CD8-positive, alpha-beta memory T cell (primary cell): ENCODE results near the gene HEXIM1. TPM values are rescaled to one million over a fixed set of nuclear protein-coding genes. Genes with fewer than 3 reads are reported as not detected.

ENCODE experiments used
- CTCF ChIA-PET: fragments of 350-600 bp; sonication (Branson Sonifier 250); formaldehyde crosslinking; loops from one replicate; lab custom pipeline; 2021; ENCODE audit warnings: antibody characterized with exemption; lab: Charles Lee
- POLR2A ChIA-PET: fragments of 350-600 bp; sonication (Branson Sonifier 250); formaldehyde crosslinking; loops from one replicate; lab custom pipeline; 2021; ENCODE audit warnings: antibody characterized with exemption; lab: Charles Lee
- DNase-seq, 5 donors: peaks; one replicate each; pipeline versions ENCODE4 v3.0.0 to v3.0.0-alpha.2; 2020 to 2022; ENCODE audit warnings: mixed read lengths in 1 of 5
- H3K27ac ChIP-seq: one replicate; pipeline ENCODE4 v1.7.0; 2013; ENCODE audit warnings: low read depth, mild to moderate bottlenecking, low read length, moderate library complexity
- H3K27me3 ChIP-seq: 2 replicates; pipeline ENCODE4 v1.7.0; 2013; ENCODE audit warnings: low read length, mild to moderate bottlenecking; ENCODE audit not compliant: insufficient read depth, poor library complexity, severe bottlenecking
- H3K36me3 ChIP-seq: 2 replicates; pipeline ENCODE4 v1.7.0; 2013; ENCODE audit warnings: mild to moderate bottlenecking, low read length, moderate library complexity; ENCODE audit not compliant: insufficient read depth
- H3K4me1 ChIP-seq: 2 replicates; pipeline ENCODE4 v1.7.0; 2013; ENCODE audit warnings: mild to moderate bottlenecking, low read length, moderate library complexity; ENCODE audit not compliant: insufficient read depth
- H3K4me3 ChIP-seq: 2 replicates; pipeline ENCODE4 v1.7.0; 2013; ENCODE audit warnings: mild to moderate bottlenecking, low read length
- H3K9me3 ChIP-seq: 2 replicates; pipeline ENCODE4 v1.7.0; 2013; ENCODE audit warnings: mild to moderate bottlenecking, low read length
- H3K27ac Mint-ChIP-seq, 8 donors: one replicate each; pipeline ENCODE4 v1.8.0; 2020 to 2021; ENCODE audit warnings: mixed read lengths in 8 of 8, mild to moderate bottlenecking in 6 of 8, inconsistent platforms in 3 of 8, moderate library complexity in 3 of 8
- H3K27me3 Mint-ChIP-seq, 2 donors: one replicate each; pipeline ENCODE4 v1.8.0; 2020 to 2021; ENCODE audit warnings: mixed read lengths in 2 of 2, mild to moderate bottlenecking in 1 of 2, moderate library complexity in 1 of 2
- H3K36me3 Mint-ChIP-seq, 3 donors: one replicate each; pipeline ENCODE4 v1.8.0; 2020 to 2021; ENCODE audit warnings: mixed read lengths in 3 of 3, inconsistent platforms in 1 of 3, mild to moderate bottlenecking in 1 of 3
- H3K4me1 Mint-ChIP-seq, 3 donors: one replicate each; pipeline ENCODE4 v1.8.0; 2020 to 2021; ENCODE audit warnings: mixed read lengths in 3 of 3, inconsistent platforms in 1 of 3, mild to moderate bottlenecking in 1 of 3
- H3K4me3 Mint-ChIP-seq, 7 donors: one replicate each; pipeline ENCODE4 v1.8.0; 2020 to 2021; ENCODE audit warnings: mixed read lengths in 7 of 7, mild to moderate bottlenecking in 6 of 7, moderate library complexity in 4 of 7, inconsistent platforms in 2 of 7
- H3K9me3 Mint-ChIP-seq, 5 donors: one replicate each; pipeline ENCODE4 v1.8.0; 2020 to 2022; ENCODE audit warnings: mixed read lengths in 5 of 5, mild to moderate bottlenecking in 3 of 5, moderate library complexity in 2 of 5, inconsistent platforms in 1 of 5
- polyA plus RNA-seq: library from polyadenylated mRNA; unstranded; fragments of 300-500 nt; fragmentation: Illumina TruSeq; gene quantifications from one replicate; pipeline ENCODE4 v1.2.3, GENCODE V29; 2021
- total RNA-seq, 2 experiments: library from RNA; stranded (reverse); gene quantifications; one replicate each; pipeline ENCODE4 v1.2.3, GENCODE V29; 2021

Gene HEXIM1
- total RNA-seq, result 10 to 100 TPM; 48.3 to 51.1 TPM
- 5.6 TPM for polyA plus RNA-seq

GRCh38 chr17:45148183-45149036, at the start of gene HEXIM1:
HEXIM1 (plus strand) TSS chr17:45148475; CDS start chr17:45149191, 716 bp downstream.
- H3K4me1 Mint-ChIP-seq, result peaks cover 47 to 67% (median 61%) of the 10 kb centered on the region in 3 donors
- peak; percentile 97 to 100 (median 100) for DNase-seq
- H3K27ac Mint-ChIP-seq, result peak within 1 kb of the TSS; percentile 97 to 100 (median 99)
- Histone ChIP-seq H3K9me3 (no peaks in the 10 kb centered on the region), H3K36me3 (no peaks in the 10 kb centered on the region), H3K4me3 (peak within 1 kb of the TSS; percentile 91), H3K27me3 (no peaks in the 10 kb centered on the region), H3K27ac (peak within 1 kb of the TSS; percentile 98), H3K4me1 (peaks cover 43% of the 10 kb centered on the region)
- ChIA-PET CTCF (interaction anchor here (0.6 to 13.2 kb wide), 20 partner anchors 9 to 1570 kb away, joined by 3 to 315 read pairs (median 6); partner anchors contain the start of genes ACBD4, HEXIM2, MAP3K14 and PLCD3), POLR2A (interaction anchor here (0.6 to 8.5 kb wide), 17 partner anchors 9 to 249 kb away, joined by 3 to 327 read pairs (median 11); partner anchors contain the start of genes ACBD4, DCAKD, EFTUD2 and FMNL1)
- H3K4me3 Mint-ChIP-seq, result peak within 1 kb of the TSS; percentile 90 to 99 (median 95)
- peaks cover 0 to 27% (median 0%) of the 10 kb centered on the region in 3 donors for H3K36me3 Mint-ChIP-seq
- H3K27me3 Mint-ChIP-seq, result peaks cover 0 to 11% of the 10 kb centered on the region in 2 donors
- H3K9me3 Mint-ChIP-seq, result peaks cover 0 to 3% (median 0%) of the 10 kb centered on the region in 5 donors

GRCh38 chr17:45098869-45099616, 49.2 kb upstream of the HEXIM1 start:
- Mint-ChIP-seq H3K9me3 (no peaks in the 10 kb centered on the region), H3K27me3 (no peaks in the 10 kb centered on the region), H3K27ac (peak overlapping the region in 6 of 8 donors; percentile 16 to 72 (median 32)), H3K4me1 (peaks cover 0 to 7% (median 0%) of the 10 kb centered on the region in 3 donors), H3K36me3 (peaks cover 5 to 86% (median 14%) of the 10 kb centered on the region in 3 donors), H3K4me3 (no peak overlapping the region)
- Histone ChIP-seq H3K4me1 (no peaks in the 10 kb centered on the region), H3K4me3 (no peak overlapping the region), H3K9me3 (no peaks in the 10 kb centered on the region), H3K27ac (no peak overlapping the region), H3K27me3 (no peaks in the 10 kb centered on the region), H3K36me3 (peaks cover 61% of the 10 kb centered on the region)
- DNase-seq, result peak; percentile 43 to 79 (median 49)
- CTCF ChIA-PET, result interaction anchor here (1.0 to 3.3 kb wide), 15 partner anchors 9 to 288 kb away, joined by 3 to 17 read pairs (median 7); partner anchors contain the start of genes ACBD4 and DCAKD
- POLR2A ChIA-PET, result interaction anchor here (0.9 kb wide), 1 partner anchor 48 kb away, joined by 3 read pairs; no protein-coding TSS in a partner anchor

GRCh38 chr17:45101546-45101882, 46.8 kb upstream of the HEXIM1 start:
- POLR2A ChIA-PET, result no interaction called here
- H3K27me3 Mint-ChIP-seq, result no peaks in the 10 kb centered on the region
- peaks cover under 1 to 90% (median 10%) of the 10 kb centered on the region in 3 donors for H3K36me3 Mint-ChIP-seq
- no peak overlapping the region for H3K4me3 ChIP-seq
- peaks cover 0 to 7% (median 0%) of the 10 kb centered on the region in 3 donors for H3K4me1 Mint-ChIP-seq
- H3K27me3 ChIP-seq, result no peaks in the 10 kb centered on the region
- H3K27ac Mint-ChIP-seq, result peak overlapping the region in 1 of 8 donors; percentile 54
- DNase-seq, result no peak
- no peaks in the 10 kb centered on the region for H3K4me1 ChIP-seq
- CTCF ChIA-PET, result interaction anchor here (3.3 kb wide), 1 partner anchor 12 kb away, joined by 9 read pairs; no protein-coding TSS in a partner anchor
- peaks cover 67% of the 10 kb centered on the region for H3K36me3 ChIP-seq
- H3K9me3 ChIP-seq, result no peaks in the 10 kb centered on the region
- no peaks in the 10 kb centered on the region for H3K9me3 Mint-ChIP-seq
- no peak overlapping the region for H3K27ac ChIP-seq
- H3K4me3 Mint-ChIP-seq, result no peak overlapping the region

- no peak overlapping the region for H3K4me3 Mint-ChIP-seq
- no peaks in the 10 kb centered on the region for H3K9me3 ChIP-seq
- no peaks in the 10 kb centered on the region for H3K27me3 Mint-ChIP-seq
- DNase-seq, result no peak
- ChIA-PET CTCF (no interaction called here), POLR2A (no interaction called here)
- peak overlapping the region in 3 of 8 donors; percentile 17 to 46 (median 35) for H3K27ac Mint-ChIP-seq
- no peaks in the 10 kb centered on the region for H3K27me3 ChIP-seq
- peaks cover 0 to 90% (median 10%) of the 10 kb centered on the region in 3 donors for H3K36me3 Mint-ChIP-seq
- peaks cover 0 to 7% (median 0%) of the 10 kb centered on the region in 3 donors for H3K4me1 Mint-ChIP-seq
- peaks cover 65% of the 10 kb centered on the region for H3K36me3 ChIP-seq
- no peaks in the 10 kb centered on the region for H3K4me1 ChIP-seq
- H3K4me3 ChIP-seq, result no peak overlapping the region
- no peak overlapping the region for H3K27ac ChIP-seq
- H3K9me3 Mint-ChIP-seq, result no peaks in the 10 kb centered on the region
These were observed 46.1 kb upstream of the HEXIM1 start for GRCh38 chr17:45101883-45102811.

- ChIA-PET POLR2A (no interaction called here), CTCF (interaction anchor here (1.7 kb wide), 1 partner anchor 29 kb away, joined by 7 read pairs; the partner anchor contains the start of gene PLCD3)
- Histone ChIP-seq H3K27ac (no peak overlapping the region), H3K27me3 (no peaks in the 10 kb centered on the region), H3K9me3 (no peaks in the 10 kb centered on the region), H3K4me3 (no peak overlapping the region), H3K4me1 (no peaks in the 10 kb centered on the region), H3K36me3 (peaks cover 58% of the 10 kb centered on the region)
- Mint-ChIP-seq H3K27me3 (no peaks in the 10 kb centered on the region), H3K9me3 (no peaks in the 10 kb centered on the region), H3K4me1 (peaks cover 0 to 7% (median 0%) of the 10 kb centered on the region in 3 donors), H3K27ac (peak overlapping the region in 2 of 8 donors; percentile 35 to 69), H3K4me3 (no peak overlapping the region), H3K36me3 (peaks cover 0 to 89% (median 11%) of the 10 kb centered on the region in 3 donors)
- DNase-seq, result no peak
These were observed 45.4 kb upstream of the HEXIM1 start for GRCh38 chr17:45102856-45103255.

- Histone ChIP-seq H3K27me3 (no peaks in the 10 kb centered on the region), H3K4me3 (no peak overlapping the region), H3K27ac (no peak overlapping the region), H3K9me3 (no peaks in the 10 kb centered on the region), H3K36me3 (peaks cover 53% of the 10 kb centered on the region), H3K4me1 (no peaks in the 10 kb centered on the region)
- DNase-seq, result no peak
- Mint-ChIP-seq H3K27me3 (no peaks in the 10 kb centered on the region), H3K9me3 (no peaks in the 10 kb centered on the region), H3K4me3 (no peak overlapping the region), H3K36me3 (peaks cover 0 to 89% (median 9%) of the 10 kb centered on the region in 3 donors), H3K27ac (no peak overlapping the region), H3K4me1 (peaks cover 0 to 7% (median 0%) of the 10 kb centered on the region in 3 donors)
- ChIA-PET POLR2A (no interaction called here), CTCF (interaction anchor here (1.7 kb wide), 2 partner anchors 29 to 32 kb away, joined by 7 read pairs; partner anchors contain the start of genes ACBD4 and PLCD3)
These were observed 44.9 kb upstream of the HEXIM1 start for GRCh38 chr17:45103269-45103795.
